Measurements from ENCODE around the gene MED9.

DNA sequence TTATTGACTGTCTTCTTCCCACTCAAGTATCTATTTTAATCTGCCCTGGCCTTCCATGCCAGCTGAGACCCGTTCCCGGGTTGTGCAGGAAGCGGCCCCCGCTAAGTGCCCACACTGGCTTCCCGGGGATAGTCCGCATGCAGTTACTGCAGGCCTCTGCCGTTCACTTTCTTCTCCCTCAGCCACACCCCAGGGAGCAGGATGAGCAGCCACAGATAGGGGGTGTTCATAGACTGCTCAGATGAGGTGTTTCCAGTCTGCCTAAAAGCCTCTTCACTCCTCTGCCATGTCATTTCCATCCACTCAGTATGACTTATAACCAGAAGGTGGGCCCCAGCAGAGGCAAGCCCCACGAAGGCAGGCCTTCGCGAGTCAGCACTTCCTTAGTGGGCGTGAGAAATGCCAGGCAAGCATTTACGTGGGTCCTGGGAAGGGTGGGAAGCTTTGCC lies 7.7 kb downstream of the MED9 start:
- TF ChIP-seq CTCF (IDR thresholded peaks at IDR 0.05; ENCODE audit: poor library complexity, severe bottlenecking) (no peak), EP300 (conservative IDR thresholded peaks at IDR 0.05; ENCODE audit: poor library complexity, severe bottlenecking) (no peak), EZH2 (IDR thresholded peaks at IDR 0.05; ENCODE audit: borderline replicate concordance, insufficient read depth, low read length, poor library complexity, severe bottlenecking) (no peak), POLR2AphosphoS5 (IDR thresholded peaks at IDR 0.05) (no peak), MXI1 (conservative IDR thresholded peaks at IDR 0.05; ENCODE audit: poor library complexity, severe bottlenecking) (no peak), RAD21 (conservative IDR thresholded peaks at IDR 0.05) (no peak), TAF1 (IDR thresholded peaks at IDR 0.05; ENCODE audit: low read depth) (no peak)
- TF ChIP-seq, protein P1, sequence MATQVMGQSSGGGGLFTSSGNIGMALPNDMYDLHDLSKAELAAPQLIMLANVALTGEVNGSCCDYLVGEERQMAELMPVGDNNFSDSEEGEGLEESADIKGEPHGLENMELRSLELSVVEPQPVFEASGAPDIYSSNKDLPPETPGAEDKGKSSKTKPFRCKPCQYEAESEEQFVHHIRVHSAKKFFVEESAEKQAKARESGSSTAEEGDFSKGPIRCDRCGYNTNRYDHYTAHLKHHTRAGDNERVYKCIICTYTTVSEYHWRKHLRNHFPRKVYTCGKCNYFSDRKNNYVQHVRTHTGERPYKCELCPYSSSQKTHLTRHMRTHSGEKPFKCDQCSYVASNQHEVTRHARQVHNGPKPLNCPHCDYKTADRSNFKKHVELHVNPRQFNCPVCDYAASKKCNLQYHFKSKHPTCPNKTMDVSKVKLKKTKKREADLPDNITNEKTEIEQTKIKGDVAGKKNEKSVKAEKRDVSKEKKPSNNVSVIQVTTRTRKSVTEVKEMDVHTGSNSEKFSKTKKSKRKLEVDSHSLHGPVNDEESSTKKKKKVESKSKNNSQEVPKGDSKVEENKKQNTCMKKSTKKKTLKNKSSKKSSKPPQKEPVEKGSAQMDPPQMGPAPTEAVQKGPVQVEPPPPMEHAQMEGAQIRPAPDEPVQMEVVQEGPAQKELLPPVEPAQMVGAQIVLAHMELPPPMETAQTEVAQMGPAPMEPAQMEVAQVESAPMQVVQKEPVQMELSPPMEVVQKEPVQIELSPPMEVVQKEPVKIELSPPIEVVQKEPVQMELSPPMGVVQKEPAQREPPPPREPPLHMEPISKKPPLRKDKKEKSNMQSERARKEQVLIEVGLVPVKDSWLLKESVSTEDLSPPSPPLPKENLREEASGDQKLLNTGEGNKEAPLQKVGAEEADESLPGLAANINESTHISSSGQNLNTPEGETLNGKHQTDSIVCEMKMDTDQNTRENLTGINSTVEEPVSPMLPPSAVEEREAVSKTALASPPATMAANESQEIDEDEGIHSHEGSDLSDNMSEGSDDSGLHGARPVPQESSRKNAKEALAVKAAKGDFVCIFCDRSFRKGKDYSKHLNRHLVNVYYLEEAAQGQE (IDR thresholded peaks at IDR 0.05; ENCODE audit: borderline replicate concordance), result no peak

Data from neural cell (in vitro differentiated cells).